ENCODE results near the gene CACNA1C.

- TF ChIP-seq CTCF (IDR thresholded peaks at IDR 0.05) = no peak
- no peak for TF ChIP-seq EZH2 (IDR thresholded peaks at IDR 0.05; ENCODE audit: borderline replicate concordance, insufficient read depth, low read depth, low read length, poor library complexity, severe bottlenecking)
These were observed 229.5 kb downstream of the CACNA1C start for GRCh38 chr12:2282318-2282717.

Data from B cell (primary cell).